ENCODE results near the gene HEY2.

Gene HEY2

GRCh38 chr6:125810445-125810844 is 61.0 kb downstream of the HEY2 start:
- TF ChIP-seq, protein P1, sequence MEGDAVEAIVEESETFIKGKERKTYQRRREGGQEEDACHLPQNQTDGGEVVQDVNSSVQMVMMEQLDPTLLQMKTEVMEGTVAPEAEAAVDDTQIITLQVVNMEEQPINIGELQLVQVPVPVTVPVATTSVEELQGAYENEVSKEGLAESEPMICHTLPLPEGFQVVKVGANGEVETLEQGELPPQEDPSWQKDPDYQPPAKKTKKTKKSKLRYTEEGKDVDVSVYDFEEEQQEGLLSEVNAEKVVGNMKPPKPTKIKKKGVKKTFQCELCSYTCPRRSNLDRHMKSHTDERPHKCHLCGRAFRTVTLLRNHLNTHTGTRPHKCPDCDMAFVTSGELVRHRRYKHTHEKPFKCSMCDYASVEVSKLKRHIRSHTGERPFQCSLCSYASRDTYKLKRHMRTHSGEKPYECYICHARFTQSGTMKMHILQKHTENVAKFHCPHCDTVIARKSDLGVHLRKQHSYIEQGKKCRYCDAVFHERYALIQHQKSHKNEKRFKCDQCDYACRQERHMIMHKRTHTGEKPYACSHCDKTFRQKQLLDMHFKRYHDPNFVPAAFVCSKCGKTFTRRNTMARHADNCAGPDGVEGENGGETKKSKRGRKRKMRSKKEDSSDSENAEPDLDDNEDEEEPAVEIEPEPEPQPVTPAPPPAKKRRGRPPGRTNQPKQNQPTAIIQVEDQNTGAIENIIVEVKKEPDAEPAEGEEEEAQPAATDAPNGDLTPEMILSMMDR (IDR thresholded peaks at IDR 0.05; ENCODE audit: poor library complexity, severe bottlenecking) = no peak
- DNase-seq (ENCODE audit: low spot score) (no peak), ATAC-seq (ENCODE audit: low read depth) (no peak)
- Histone ChIP-seq H3K9me3 (ENCODE audit: severe bottlenecking) (no peaks in the 10 kb centered on the region), H3K27ac (ENCODE audit: poor library complexity, severe bottlenecking) (no peak overlapping the region), H3K36me3 (ENCODE audit: low read depth) (peaks cover 2% of the 10 kb centered on the region), H3K4me3 (ENCODE audit: severe bottlenecking) (no peak overlapping the region), H3K27me3 (ENCODE audit: insufficient read depth, poor library complexity, severe bottlenecking) (no peaks in the 10 kb centered on the region), H3K4me1 (ENCODE audit: insufficient read depth, poor library complexity, severe bottlenecking) (peaks cover 17% of the 10 kb centered on the region)
